HG02840 (cell line): ENCODE data around the gene SHISAL1.
"Not testable (repeated sequence)": the region's sequence is repeated elsewhere in the genome, so short reads cannot be mapped to it uniquely, and the experiment has no call there.

Experiments
- ATAC-seq: cut with Tn5 transposase; IDR thresholded peaks from one replicate; pipeline ENCODE4 v1.9.1; 2021; ENCODE audit warnings: mild to moderate bottlenecking, moderate library complexity, moderate number of reproducible peaks; ENCODE audit not compliant: unreplicated experiment, low FRiP score

SHISAL1 gene

GRCh38 chr22:44329179-44329796 lies 16.5 kb upstream of the SHISAL1 start:
- no peak for ATAC-seq

GRCh38 chr22:44328762-44329161 lies 16.0 kb upstream of the SHISAL1 start:
- ATAC-seq, result no peak

- no peak for ATAC-seq
Observed at GRCh38 chr22:44328326-44328725, 15.6 kb upstream of the SHISAL1 start.

- ATAC-seq, result no peak
Observed at GRCh38 chr22:44326491-44326885, 13.7 kb upstream of the SHISAL1 start.

- no peak for ATAC-seq
Observed at GRCh38 chr22:44325718-44326490, 13.2 kb upstream of the SHISAL1 start.

GRCh38 chr22:44323140-44323790 lies 10.5 kb upstream of the SHISAL1 start:
- not testable (repeated sequence) for ATAC-seq

- ATAC-seq, result no peak
Observed at GRCh38 chr22:44319685-44320084, 6.9 kb upstream of the SHISAL1 start.

GRCh38 chr22:44318751-44319150 lies 6.0 kb upstream of the SHISAL1 start:
- no peak for ATAC-seq

GRCh38 chr22:44317886-44318637 lies 5.3 kb upstream of the SHISAL1 start:
- no peak for ATAC-seq

- no peak for ATAC-seq
Observed at GRCh38 chr22:44317123-44317444, 4.3 kb upstream of the SHISAL1 start.

GRCh38 chr22:44316393-44317122 lies 3.8 kb upstream of the SHISAL1 start:
- no peak for ATAC-seq

- no peak for ATAC-seq
Observed at GRCh38 chr22:44314425-44315067, 1.8 kb upstream of the SHISAL1 start.

- no peak for ATAC-seq
Observed at GRCh38 chr22:44313385-44314006, 745 bp upstream of the SHISAL1 start.

GRCh38 chr22:44311855-44312170 lies 938 bp downstream of the SHISAL1 start:
- ATAC-seq, result no peak

- ATAC-seq, result no peak
Observed at GRCh38 chr22:44311104-44311854, 1.5 kb downstream of the SHISAL1 start.

GRCh38 chr22:44309647-44310046 lies 3.1 kb downstream of the SHISAL1 start:
- ATAC-seq, result no peak

- ATAC-seq, result no peak
Observed at GRCh38 chr22:44309137-44309536, 3.6 kb downstream of the SHISAL1 start.

- ATAC-seq, result no peak
Observed at GRCh38 chr22:44307509-44308169, 5.1 kb downstream of the SHISAL1 start.
